IPS-NIHi7 (cell line): ENCODE measurements around the gene URB1.
A peak's percentile ranks its signal among the peaks of the same experiment; 100 is the strongest.
"Not testable (repeated sequence)": the region's sequence is repeated elsewhere in the genome, so short reads cannot be mapped to it uniquely, and the experiment has no call there.

Source experiments
- DNase-seq: peaks from one replicate; pipeline ENCODE4 v3.0.0; 2012; ENCODE audit warnings: mixed read lengths; ENCODE audit errors: extremely low spot score

The URB1 gene

GRCh38 chr21:32298658-32299081 is 94.1 kb downstream of the URB1 start, which contains the start of gene MRAP:
MRAP (plus strand) TSS chr21:32298855; CDS start chr21:32298972, 117 bp downstream.
- no peak for DNase-seq

DNA sequence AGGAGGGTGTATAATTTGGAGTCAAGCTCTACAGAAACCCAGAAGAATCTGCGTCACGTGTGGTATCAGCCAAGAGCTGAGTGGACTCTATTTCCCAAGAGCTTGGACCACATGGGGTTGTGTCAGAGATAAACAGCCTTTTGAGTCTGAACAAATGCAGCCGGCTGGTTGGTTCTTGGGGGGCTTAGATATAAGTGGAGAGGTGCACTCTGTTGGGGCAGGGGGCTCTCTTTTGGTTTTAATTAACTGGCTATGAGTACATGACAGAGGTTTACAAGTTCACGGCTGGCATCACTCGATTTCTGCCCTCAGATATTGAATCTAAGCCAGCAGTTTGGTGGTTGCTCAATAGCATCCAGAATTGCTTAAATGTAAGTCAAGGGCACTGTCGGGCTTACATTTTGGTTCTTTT is 94.7 kb downstream of the URB1 start:
- DNase-seq: no peak

DNA sequence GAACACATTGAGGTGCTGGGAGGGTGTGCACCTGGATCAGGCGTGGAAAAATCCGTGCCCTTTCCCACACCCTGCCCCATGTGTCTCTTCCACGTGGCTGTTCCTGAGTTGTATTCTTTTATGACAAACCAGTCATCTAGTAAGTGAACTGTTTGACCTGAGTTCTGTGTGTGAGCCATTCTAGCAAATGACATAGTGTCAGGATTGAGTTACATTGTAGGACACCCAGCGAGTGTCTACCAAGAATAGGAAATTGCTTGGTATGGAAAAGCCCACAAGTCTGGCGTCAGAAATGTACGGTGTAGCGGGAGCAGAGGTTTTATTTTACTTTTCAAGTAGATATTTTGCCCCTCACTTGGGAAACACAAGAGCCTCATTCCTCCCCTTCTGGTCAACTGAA is 95.4 kb downstream of the URB1 start:
- no peak for DNase-seq

- DNase-seq: no peak
Measured at GRCh38 chr21:32285476-32285875, 107.3 kb downstream of the URB1 start.

DNA sequence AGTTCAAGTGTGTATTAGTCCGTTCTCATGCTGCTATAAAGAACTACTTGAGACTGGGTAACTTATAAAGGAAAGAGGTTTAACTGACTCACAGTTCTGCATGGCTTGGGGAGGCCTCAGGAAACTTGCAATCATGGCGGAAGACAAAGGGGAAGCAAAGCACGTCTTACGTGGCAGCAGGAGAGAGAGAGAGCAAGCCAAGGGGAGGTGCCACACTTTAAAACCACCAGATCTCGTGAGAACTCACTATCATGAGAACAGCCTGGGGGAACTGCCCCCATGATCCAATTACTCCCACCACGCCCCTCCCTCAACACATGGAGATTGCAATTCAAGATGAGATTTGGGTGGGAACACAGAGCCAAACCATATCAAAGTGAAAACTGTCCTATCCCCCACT is 109.8 kb downstream of the URB1 start:
- no peak for DNase-seq

- no peak for DNase-seq
Measured at GRCh38 chr21:32281531-32281930, 111.3 kb downstream of the URB1 start.

DNA sequence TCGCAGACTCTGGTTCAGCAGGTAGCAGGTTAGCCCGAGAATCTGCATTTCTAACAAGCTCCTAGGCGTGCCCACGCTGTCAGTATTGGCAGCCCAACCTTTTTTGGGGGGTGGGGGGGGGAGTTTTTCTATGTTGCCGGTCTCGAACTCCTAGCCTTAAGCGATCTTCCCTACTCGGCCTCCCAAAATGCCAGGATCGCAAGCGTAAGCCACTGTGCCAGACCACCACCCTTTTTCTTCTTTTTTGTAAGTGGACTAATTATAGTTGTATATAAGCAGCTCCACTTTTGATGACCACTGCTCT is 113.5 kb downstream of the URB1 start:
- DNase-seq: no peak

DNA sequence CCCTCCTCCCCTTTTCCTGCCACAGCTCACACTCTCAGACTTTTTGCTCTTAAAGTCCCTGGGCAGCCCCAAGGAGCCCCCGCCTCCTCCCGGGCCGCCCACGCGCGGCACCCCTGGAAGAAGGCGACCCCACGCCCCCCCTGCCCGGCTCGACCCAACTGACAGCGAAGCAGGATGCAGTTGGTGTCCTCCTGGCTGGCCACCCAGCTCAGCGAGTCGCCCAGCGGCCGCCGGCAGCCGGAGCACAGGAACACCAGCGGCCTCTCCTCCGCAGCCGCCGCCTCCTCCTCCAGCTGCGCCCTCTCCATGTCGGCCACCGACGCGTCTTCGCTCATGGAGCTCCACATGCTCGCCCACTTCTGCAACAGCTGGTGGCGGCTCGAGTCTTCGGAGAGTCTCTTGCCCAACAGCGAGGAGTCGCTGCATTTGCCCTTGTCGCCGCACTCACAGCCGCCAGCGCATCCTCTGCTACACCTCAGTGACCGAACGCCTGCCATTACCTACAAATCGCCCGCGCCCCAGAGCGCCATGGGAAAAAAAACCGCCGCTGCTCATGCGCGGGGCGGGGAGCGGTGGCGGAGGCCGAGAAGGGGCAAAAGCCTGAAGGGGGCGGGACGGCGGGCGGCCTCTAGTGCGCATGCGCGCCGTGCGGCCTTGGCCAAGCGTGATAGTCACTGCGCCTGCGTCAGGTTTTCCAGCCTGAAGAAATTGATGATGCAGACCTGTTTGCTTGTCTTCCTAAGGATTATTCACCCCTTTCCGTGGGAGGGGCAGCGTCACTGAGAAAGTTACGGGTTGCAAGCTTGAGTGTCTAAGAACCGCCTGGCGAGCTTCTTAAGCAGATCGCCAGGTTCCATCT is 114.1 kb downstream of the URB1 start, which contains the start of gene MIS18A:
Gene MIS18A, minus strand, starts transcription at position 532 of the 859 bp plus-strand sequence. Its CDS starts 35 bp downstream, at position 497.
- peak; percentile 98 for DNase-seq

DNA sequence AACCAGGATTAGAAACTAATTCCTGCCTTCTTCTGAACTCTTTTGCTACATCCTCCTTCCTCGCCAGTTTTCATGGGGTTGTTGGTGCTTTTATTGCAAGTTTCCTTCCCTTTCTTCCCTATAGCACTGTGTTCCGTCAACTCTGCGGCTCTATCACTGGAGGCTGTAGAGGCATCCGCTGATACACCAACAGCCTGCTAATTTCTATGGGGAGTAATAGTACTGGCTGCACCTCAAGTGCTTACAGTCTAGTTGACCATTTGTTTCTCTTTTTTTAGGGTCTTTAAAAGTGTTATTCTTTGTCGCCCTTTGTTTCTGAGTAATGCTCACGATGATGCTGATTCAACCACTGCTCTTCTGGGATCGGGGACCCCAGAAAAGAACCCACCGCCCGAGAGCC is 114.7 kb downstream of the URB1 start:
- DNase-seq: no peak

DNA sequence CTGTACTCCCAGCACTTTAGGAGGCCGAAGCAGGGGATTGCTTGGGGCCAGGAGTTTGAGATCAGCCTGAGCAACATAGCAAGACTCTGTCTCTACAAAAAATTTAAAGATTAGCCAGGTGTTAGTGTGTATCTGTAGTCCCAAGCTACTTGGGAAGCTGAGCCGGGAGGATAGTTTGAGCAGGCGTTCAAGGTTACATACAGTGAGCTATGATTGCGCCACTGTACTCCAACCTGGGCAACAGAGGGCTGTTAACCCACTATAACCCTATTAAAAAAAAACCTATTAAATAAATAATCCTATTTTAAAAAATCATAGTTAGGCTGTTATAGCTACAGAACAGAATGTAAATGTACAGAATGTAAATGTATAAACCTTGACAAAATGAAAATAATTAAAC is 116.1 kb downstream of the URB1 start:
- DNase-seq: no peak

DNA sequence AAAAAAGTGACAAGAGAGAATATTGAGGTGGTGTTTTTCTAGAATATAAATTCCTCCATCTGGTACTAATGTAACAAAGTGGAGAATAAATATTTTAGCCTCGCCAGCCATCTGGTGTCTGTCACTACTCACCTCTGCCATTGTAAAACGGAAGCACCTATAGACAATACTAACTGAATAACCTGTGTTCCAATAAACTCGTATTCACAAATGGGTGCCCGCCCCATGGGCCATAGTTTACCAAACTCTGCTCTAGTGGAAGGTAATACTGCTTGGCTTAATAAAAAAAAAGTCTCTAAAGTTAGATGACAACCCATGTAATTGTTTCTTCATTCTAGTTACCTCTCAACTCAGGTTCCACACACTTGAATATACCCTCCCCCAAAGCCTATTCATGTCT is 122.1 kb downstream of the URB1 start:
- no peak for DNase-seq

- not testable (repeated sequence) for DNase-seq
Measured at GRCh38 chr21:32265321-32265720, 127.5 kb downstream of the URB1 start.

GRCh38 chr21:32261929-32262328 is 130.9 kb downstream of the URB1 start:
- DNase-seq: no peak
